Measurements from ENCODE around the gene ALX4.

DNA sequence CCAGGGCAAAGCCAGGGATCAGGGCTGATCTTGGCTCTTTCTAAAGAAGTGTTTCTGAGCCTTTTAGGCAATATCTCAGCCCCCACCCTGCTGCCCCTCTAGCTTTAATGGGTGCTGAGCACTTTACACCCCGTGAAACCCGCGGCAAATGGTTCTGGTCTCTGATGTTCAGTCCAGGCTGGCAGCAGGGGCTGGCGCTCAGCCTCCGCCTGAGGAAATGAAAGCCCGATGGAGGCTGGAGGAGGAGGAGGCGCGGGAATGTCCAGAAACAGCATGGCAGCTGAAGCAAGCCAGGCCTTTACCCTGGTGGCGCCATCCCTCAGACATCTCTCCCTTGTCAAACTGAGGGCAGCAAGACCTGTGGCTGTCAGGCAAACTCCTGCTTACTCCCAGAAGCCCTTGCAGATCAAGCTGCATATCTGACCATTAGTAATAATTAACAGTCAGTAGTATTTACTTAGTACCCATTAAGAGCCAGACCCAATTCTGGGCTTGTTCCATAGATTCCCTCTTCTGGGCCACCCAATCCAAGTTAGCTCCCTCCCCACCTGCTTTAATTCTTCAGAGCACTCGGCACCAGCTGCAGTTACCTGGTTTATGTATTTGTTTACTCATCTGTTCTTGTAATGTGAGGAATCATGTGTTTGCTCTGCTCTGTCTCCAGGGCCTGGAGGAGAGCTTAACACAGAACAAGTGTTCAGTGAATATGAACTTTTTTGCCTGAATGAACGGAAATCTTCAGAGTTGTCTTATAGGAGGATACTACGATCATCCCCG is 15.0 kb upstream of the ALX4 start:
- TF ChIP-seq, protein P1, sequence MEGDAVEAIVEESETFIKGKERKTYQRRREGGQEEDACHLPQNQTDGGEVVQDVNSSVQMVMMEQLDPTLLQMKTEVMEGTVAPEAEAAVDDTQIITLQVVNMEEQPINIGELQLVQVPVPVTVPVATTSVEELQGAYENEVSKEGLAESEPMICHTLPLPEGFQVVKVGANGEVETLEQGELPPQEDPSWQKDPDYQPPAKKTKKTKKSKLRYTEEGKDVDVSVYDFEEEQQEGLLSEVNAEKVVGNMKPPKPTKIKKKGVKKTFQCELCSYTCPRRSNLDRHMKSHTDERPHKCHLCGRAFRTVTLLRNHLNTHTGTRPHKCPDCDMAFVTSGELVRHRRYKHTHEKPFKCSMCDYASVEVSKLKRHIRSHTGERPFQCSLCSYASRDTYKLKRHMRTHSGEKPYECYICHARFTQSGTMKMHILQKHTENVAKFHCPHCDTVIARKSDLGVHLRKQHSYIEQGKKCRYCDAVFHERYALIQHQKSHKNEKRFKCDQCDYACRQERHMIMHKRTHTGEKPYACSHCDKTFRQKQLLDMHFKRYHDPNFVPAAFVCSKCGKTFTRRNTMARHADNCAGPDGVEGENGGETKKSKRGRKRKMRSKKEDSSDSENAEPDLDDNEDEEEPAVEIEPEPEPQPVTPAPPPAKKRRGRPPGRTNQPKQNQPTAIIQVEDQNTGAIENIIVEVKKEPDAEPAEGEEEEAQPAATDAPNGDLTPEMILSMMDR (conservative IDR thresholded peaks at IDR 0.05 in 1 of 2, IDR thresholded peaks at IDR 0.05 in 1 of 2; ENCODE audit: low read depth in 1 of 2, low read length in 2 of 2) = no peak
- TF ChIP-seq EZH2 (IDR thresholded peaks at IDR 0.05; ENCODE audit: low read length, missing control alignments) = no peak
